Activated CD4-positive, alpha-beta T cell treated with anti-CD3 and anti-CD28 coated beads, Interleukin-2, Interleukin-4, amounts not matched to agents 100 ng/mL and 50 ng/mL, durations not matched to agents 16 hours and 8 hours (primary cell): ENCODE measurements around the gene COX15.
"Not testable (repeated sequence)": the region's sequence is repeated elsewhere in the genome, so short reads cannot be mapped to it uniquely, and the experiment has no call there.

Source experiments
- DNase-seq: peaks from one replicate; pipeline ENCODE4 v3.0.0-alpha.2; 2020; ENCODE audit warnings: low spot score

The COX15 gene

GRCh38 chr10:99740933-99741559 is 9.1 kb upstream of the COX15 start:
- DNase-seq: no peak

GRCh38 chr10:99740260-99740659 is 8.3 kb upstream of the COX15 start:
- no peak for DNase-seq

GRCh38 chr10:99734111-99734510 is 2.2 kb upstream of the COX15 start:
- DNase-seq: not testable (repeated sequence)

GRCh38 chr10:99733366-99733765 is 1.4 kb upstream of the COX15 start:
- DNase-seq: no peak

GRCh38 chr10:99731306-99732032 is 458 bp downstream of the COX15 start:
- DNase-seq: no peak

- no peak for DNase-seq
Measured at GRCh38 chr10:99730026-99730425, 1.9 kb downstream of the COX15 start.

GRCh38 chr10:99720387-99720786 is 11.5 kb downstream of the COX15 start:
- DNase-seq: no peak

GRCh38 chr10:99714446-99714845 is 17.5 kb downstream of the COX15 start:
- DNase-seq: no peak

- DNase-seq: peak; percentile 38
Measured at GRCh38 chr10:99711129-99711719, 20.7 kb downstream of the COX15 start.

GRCh38 chr10:99709480-99710229 is 22.3 kb downstream of the COX15 start:
- peak; percentile 48 for DNase-seq

GRCh38 chr10:99708428-99709012 is 23.4 kb downstream of the COX15 start:
- no peak for DNase-seq

- no peak for DNase-seq
Measured at GRCh38 chr10:99700649-99701048, 31.3 kb downstream of the COX15 start.

GRCh38 chr10:99698504-99699080 is 33.3 kb downstream of the COX15 start:
- DNase-seq: no peak

GRCh38 chr10:99695761-99696160 is 36.2 kb downstream of the COX15 start:
- DNase-seq: no peak

- no peak for DNase-seq
Measured at GRCh38 chr10:99693933-99694583, 37.9 kb downstream of the COX15 start.

GRCh38 chr10:99689461-99689860 is 42.5 kb downstream of the COX15 start:
- DNase-seq: no peak

- no peak for DNase-seq
Measured at GRCh38 chr10:99685597-99685967, 46.3 kb downstream of the COX15 start.

- no peak for DNase-seq
Measured at GRCh38 chr10:99682752-99683151, 49.2 kb downstream of the COX15 start.
